ENCODE data around the gene HUS1. TPM values are rescaled to one million over a fixed set of nuclear protein-coding genes. Genes with fewer than 3 reads are reported as not detected.

Gene HUS1
- total and polyA plus RNA-seq, 2 of the 13 experiments (the other 11 are each of a cell fraction or from before 2014, with no cell fraction given) = 14.8 to 16.9 TPM

DNA sequence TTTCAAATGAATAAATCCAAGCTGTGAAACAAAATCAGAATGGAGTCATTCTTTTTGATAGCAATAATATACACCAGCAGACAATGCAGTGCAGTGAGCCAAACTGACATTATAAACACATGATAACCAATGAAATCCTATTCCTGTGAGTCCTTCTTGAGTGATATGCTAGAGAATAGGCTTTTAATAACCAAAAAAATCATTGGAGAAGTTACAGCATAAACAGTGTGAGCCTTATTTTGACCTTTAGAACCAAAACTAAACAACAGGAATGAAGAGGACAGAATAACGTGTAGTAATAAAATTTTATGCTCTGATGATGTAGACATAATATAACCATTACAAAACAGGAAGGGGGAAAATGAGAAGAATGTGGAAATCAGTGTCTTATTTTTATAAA lies 8.7 kb downstream of the HUS1 start:
- no peak overlapping the region for H3K4me2 ChIP-seq (ENCODE audit: low read depth, low read length)
- H3K79me2 ChIP-seq (ENCODE audit: insufficient read depth, low read length) = no peaks in the 10 kb centered on the region
- no peaks in the 10 kb centered on the region for H3K4me1 ChIP-seq (ENCODE audit: insufficient read depth, low read length)
- ChIA-PET CTCF (ENCODE audit: low intra/inter-chr PET ratio, low total read pairs) (no interaction called here), POLR2A (no interaction called here)
- ATAC-seq (no peak), DNase-seq (ENCODE audit: low spot score) (no peak), FAIRE-seq (no peak)
- H2AFZ ChIP-seq (ENCODE audit: low read length) = no peak overlapping the region
- H3K36me3 ChIP-seq (replicated peaks in 1 of 2; ENCODE audit: control insufficient read depth in 1 of 2, insufficient read depth in 2 of 2, low read length in 2 of 2) = peaks cover 29 to 67% of the 10 kb centered on the region in 2 experiments
- WGBS (ENCODE audit: low lambda C conversion rate) = 83% methylated on average over 1 of the region's 1 CpG
- intact Hi-C loops (cut with micrococcal nuclease; ENCODE audit: unreplicated experiment) = no loop called here
- H3K9me3 ChIP-seq (ENCODE audit: low read length) = no peaks in the 10 kb centered on the region
- TF ChIP-seq HNRNPLL (IDR thresholded peaks at IDR 0.05; ENCODE audit: low read depth, low read length, poor library complexity, severe bottlenecking) (no peak), HDAC2 (CRISPR knock-in tag; IDR thresholded peaks at IDR 0.05) (no peak), CENPX (CRISPR knock-in tag; IDR thresholded peaks at IDR 0.05) (no peak), POLR2A (IDR thresholded peaks at IDR 0.05; ENCODE audit: insufficient read depth in 1 of 2, low read depth in 2 of 2, low read length in 2 of 2) (no peak), SETDB1 (CRISPR knock-in tag; IDR thresholded peaks at IDR 0.05; ENCODE audit: borderline replicate concordance) (no peak), KAT2B (IDR thresholded peaks at IDR 0.05; ENCODE audit: borderline replicate concordance, low read depth, low read length) (no peak), NR2F6 (IDR thresholded peaks at IDR 0.05) (no peak), NR2F6 (CRISPR knock-in tag; IDR thresholded peaks at IDR 0.05) (no peak), ZKSCAN1 (IDR thresholded peaks at IDR 0.05; ENCODE audit: low read length) (no peak), HNRNPL (IDR thresholded peaks at IDR 0.05; ENCODE audit: low read depth, low read length) (no peak), CBX2 (IDR thresholded peaks at IDR 0.05; ENCODE audit: low read depth, low read length) (no peak), CBX2 (CRISPR knock-in tag; IDR thresholded peaks at IDR 0.05; ENCODE audit: low read depth) (no peak)
- TF ChIP-seq, protein P1, sequence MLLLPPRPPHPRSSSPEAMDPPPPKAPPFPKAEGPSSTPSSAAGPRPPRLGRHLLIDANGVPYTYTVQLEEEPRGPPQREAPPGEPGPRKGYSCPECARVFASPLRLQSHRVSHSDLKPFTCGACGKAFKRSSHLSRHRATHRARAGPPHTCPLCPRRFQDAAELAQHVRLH (CRISPR knock-in tag; IDR thresholded peaks at IDR 0.05; ENCODE audit: borderline replicate concordance, low read depth) = no peak
- TF ChIP-seq, protein P2, sequence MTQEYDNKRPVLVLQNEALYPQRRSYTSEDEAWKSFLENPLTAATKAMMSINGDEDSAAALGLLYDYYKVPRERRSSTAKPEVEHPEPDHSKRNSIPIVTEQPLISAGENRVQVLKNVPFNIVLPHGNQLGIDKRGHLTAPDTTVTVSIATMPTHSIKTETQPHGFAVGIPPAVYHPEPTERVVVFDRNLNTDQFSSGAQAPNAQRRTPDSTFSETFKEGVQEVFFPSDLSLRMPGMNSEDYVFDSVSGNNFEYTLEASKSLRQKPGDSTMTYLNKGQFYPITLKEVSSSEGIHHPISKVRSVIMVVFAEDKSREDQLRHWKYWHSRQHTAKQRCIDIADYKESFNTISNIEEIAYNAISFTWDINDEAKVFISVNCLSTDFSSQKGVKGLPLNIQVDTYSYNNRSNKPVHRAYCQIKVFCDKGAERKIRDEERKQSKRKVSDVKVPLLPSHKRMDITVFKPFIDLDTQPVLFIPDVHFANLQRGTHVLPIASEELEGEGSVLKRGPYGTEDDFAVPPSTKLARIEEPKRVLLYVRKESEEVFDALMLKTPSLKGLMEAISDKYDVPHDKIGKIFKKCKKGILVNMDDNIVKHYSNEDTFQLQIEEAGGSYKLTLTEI (CRISPR knock-in tag; conservative IDR thresholded peaks at IDR 0.05) = no peak
- TF ChIP-seq, protein P3, sequence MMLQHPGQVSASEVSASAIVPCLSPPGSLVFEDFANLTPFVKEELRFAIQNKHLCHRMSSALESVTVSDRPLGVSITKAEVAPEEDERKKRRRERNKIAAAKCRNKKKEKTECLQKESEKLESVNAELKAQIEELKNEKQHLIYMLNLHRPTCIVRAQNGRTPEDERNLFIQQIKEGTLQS (CRISPR knock-in tag; IDR thresholded peaks at IDR 0.05) = no peak
- TF ChIP-seq, protein P4, sequence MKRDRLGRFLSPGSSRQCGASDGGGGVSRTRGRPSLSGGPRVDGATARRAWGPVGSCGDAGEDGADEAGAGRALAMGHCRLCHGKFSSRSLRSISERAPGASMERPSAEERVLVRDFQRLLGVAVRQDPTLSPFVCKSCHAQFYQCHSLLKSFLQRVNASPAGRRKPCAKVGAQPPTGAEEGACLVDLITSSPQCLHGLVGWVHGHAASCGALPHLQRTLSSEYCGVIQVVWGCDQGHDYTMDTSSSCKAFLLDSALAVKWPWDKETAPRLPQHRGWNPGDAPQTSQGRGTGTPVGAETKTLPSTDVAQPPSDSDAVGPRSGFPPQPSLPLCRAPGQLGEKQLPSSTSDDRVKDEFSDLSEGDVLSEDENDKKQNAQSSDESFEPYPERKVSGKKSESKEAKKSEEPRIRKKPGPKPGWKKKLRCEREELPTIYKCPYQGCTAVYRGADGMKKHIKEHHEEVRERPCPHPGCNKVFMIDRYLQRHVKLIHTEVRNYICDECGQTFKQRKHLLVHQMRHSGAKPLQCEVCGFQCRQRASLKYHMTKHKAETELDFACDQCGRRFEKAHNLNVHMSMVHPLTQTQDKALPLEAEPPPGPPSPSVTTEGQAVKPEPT (CRISPR knock-in tag; IDR thresholded peaks at IDR 0.05; ENCODE audit: low read depth) = no peak
- TF ChIP-seq, protein P5, sequence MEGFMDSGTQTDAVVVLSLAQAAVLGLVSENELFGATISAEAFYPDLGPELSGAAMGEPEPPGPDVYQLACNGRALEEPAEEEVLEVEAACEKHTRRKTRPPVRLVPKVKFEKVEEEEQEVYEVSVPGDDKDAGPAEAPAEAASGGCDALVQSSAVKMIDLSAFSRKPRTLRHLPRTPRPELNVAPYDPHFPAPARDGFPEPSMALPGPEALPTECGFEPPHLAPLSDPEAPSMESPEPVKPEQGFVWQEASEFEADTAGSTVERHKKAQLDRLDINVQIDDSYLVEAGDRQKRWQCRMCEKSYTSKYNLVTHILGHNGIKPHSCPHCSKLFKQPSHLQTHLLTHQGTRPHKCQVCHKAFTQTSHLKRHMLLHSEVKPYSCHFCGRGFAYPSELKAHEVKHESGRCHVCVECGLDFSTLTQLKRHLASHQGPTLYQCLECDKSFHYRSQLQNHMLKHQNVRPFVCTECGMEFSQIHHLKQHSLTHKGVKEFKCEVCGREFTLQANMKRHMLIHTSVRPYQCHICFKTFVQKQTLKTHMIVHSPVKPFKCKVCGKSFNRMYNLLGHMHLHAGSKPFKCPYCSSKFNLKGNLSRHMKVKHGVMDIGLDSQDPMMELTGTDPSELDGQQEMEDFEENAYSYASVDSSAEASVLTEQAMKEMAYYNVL (CRISPR knock-in tag; IDR thresholded peaks at IDR 0.05; ENCODE audit: borderline replicate concordance) = no peak
- H3K27ac ChIP-seq (ENCODE audit: extremely low read length, insufficient read depth, low read length) = no peak overlapping the region
- H3K4me3 ChIP-seq (replicated peaks in 1 of 3; ENCODE audit: insufficient read depth in 1 of 3, low read depth in 2 of 3, low read length in 3 of 3) = no peak overlapping the region
- in situ Hi-C loops (cut with HindIII; ENCODE audit: extremely low pct_ligation_motif_present, low pct_unique_long_range_greater_than_20kb) = no loop called here
- H3K27me3 ChIP-seq (ENCODE audit: control insufficient read depth in 1 of 2, insufficient read depth in 2 of 2, low read length in 2 of 2) = no peaks in the 10 kb centered on the region
- H3K9ac ChIP-seq (ENCODE audit: insufficient read depth, low read depth, low read length) = no peak overlapping the region
- no TSS peak for BruUV-seq (replicated peaks)
- H4K20me1 ChIP-seq (ENCODE audit: insufficient read depth, low read length) = no peaks in the 10 kb centered on the region
